GM19372 (cell line): ENCODE data around the gene TAAR6.
"Not testable (repeated sequence)": the region's sequence is repeated elsewhere in the genome, so short reads cannot be mapped to it uniquely, and the experiment has no call there.

ENCODE experiments used
- ATAC-seq: cut with Tn5 transposase; IDR thresholded peaks from one replicate; pipeline ENCODE4 v1.9.1; 2021; ENCODE audit warnings: mild to moderate bottlenecking, low read depth, moderate library complexity; ENCODE audit not compliant: unreplicated experiment

TAAR6 gene

GRCh38 chr6:132587424-132587823 is 17.3 kb downstream of the TAAR6 start:
- no peak for ATAC-seq

- no peak for ATAC-seq
These were observed 19.3 kb downstream of the TAAR6 start, which contains the start of gene TAAR5 for GRCh38 chr6:132589454-132589853. TSS of gene TAAR5 (minus strand) at chr6:132589741. CDS start at chr6:132589686, 55 bp downstream.

- ATAC-seq: no peak
These were observed 20.2 kb downstream of the TAAR6 start for GRCh38 chr6:132590362-132590761.

DNA sequence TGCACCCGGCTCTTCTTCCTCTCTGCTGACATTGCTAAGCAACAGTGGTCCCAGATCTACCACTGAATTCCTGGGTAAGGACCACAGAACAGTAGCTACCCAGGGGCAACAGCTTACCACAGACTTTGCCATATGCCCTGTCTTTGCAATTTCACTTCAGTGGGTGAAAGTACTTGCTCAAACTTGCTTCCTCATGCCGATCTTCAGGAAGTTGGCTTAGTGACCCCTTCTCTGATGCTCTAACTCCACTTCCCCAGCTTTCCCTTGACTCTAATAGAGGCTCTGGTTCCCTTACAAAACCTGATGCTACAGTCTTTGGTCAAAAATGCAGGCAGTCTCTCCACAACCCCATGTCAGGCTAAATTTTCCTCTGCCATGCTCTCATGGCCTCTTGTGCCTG is 22.7 kb downstream of the TAAR6 start:
- ATAC-seq: no peak

GRCh38 chr6:132596201-132596600 is 26.1 kb downstream of the TAAR6 start:
- ATAC-seq: no peak

- ATAC-seq: no peak
These were observed 28.4 kb downstream of the TAAR6 start for GRCh38 chr6:132598473-132598872.

DNA sequence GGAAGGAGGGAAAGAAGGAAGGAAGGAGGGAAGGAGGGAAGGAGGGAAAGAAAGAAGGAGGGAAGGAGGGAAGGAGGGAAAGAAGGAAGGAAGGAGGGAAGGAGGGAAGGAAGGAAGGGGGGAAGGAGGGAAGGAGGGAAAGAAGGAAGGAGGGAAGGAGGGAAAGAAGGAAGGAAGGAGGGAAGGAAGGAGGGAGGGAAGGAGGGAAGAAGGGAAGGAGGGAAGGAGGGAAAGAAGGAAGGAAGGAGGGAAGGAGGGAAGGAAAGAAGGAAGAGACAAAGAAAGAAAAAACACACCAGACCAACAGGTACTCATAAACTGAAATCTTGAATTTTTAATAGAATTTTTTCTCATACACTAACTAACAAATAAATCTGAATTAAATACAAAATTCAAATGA is 30.8 kb downstream of the TAAR6 start:
- ATAC-seq: not testable (repeated sequence)

- ATAC-seq: no peak
These were observed 34.6 kb downstream of the TAAR6 start for GRCh38 chr6:132604635-132605152.

DNA sequence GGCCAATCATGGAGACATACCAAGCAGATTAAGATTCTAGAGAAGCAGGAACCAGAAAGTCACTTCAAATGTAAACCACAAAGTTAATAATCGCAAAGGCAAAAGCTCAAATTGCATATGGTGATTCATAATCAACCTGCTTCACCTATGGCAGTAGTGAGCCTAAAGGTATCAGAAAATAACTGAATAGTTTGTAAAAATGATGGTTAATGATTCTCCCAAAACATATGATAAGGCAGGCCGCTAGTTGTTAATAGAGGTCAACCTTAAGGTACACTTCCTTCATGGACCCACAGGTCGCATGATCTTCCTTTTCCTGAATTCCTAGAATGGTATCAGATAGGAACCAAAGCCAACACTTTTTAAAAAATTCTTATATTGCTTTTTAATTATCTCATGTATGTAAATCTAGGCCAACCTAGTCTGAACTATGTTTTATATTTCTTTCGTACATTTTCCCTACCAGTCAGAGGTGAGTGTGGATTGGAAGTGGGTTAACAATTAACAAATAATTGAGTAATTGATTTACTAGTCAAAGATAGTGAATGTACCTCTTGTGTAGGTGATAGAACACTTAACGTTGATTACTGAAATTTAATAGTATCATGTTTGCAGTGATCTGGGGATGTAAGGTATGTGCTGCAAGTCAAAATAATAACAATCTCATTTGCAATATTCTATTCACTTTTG is 37.6 kb downstream of the TAAR6 start:
- ATAC-seq: no peak

GRCh38 chr6:132611616-132612015 is 41.5 kb downstream of the TAAR6 start:
- no peak for ATAC-seq

DNA sequence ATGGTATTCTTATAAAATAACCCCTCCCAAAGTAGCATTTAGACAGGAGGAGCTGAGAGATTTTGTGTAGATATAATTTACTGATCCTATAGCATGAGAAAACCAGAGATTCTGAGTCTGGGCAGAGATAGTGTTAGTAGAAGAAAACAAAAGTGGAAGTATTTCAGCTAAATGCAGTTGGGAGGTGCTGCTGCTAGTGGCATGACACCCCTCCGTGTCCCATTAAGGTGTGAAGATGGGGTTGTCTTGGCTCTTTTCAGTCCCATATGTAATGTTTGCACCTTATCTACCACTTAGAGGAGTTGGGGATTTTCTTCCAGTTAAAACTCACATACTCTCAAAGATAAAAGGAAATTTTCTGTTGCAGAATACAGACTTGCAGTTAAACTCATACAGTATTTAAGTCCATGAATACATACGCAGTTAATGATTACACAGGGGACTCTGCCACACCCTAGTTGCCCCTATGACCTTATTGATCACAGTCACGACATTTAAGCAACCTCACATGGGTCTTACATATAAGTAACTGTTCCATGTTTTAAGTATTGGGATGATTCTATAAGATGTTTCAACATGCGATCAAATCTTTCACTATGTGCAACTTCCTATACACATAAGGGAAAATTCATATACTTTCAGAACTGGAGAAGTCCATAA is 42.5 kb downstream of the TAAR6 start:
- ATAC-seq: no peak

DNA sequence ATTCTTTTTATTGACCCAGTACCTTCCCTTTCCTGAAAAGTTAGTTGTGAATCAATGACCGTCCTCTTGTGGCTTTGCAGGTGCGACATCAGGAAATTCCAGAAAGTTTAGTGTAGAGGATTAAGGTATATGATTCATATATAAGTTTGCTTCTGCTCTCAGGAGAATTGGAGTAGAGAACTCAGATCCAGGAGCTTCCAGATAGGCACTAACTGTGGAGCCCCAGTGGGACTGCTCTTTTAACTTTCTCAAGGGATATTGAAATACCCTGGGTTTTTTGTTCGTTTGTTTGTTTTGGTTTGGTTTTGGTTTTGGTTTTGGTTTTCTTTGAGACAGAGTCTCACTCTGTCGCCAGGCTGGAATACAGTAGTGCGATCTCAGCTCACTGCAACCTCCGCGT is 44.4 kb downstream of the TAAR6 start:
- no peak for ATAC-seq

GRCh38 chr6:132616677-132617076 is 46.6 kb downstream of the TAAR6 start:
- no peak for ATAC-seq
